Left cardiac atrium (tissue), 4 donors: ENCODE measurements around the gene SYTL2. TPM values are rescaled to one million over a fixed set of nuclear protein-coding genes. Genes with fewer than 3 reads are reported as not detected.
"Not testable (repeated sequence)": the region's sequence is repeated elsewhere in the genome, so short reads cannot be mapped to it uniquely, and the experiment has no call there.

Experiments used
- ATAC-seq, 2 donors: fragments of 200-7000 bp; cut with Tn5 transposase; one replicate each; pipeline ENCODE4 v1.9.1; 2020; ENCODE audit warnings: mild to moderate bottlenecking in 2 of 2, moderate library complexity in 2 of 2
- DNase-seq: peaks from one replicate; pipeline ENCODE4 v3.0.0-alpha.2; 2020
- intact Hi-C, 2 donors: fragments of 100-400 bp; cut with DNase I; formaldehyde crosslinking; loops; one replicate each; pipeline versions ENCODE4 v1.14.1 to v1.15.1; 2022 to 2023
- total RNA-seq, 2 donors: library from RNA; stranded (reverse); fragmentation: NEBNext Ultra II Directional; extraction: Animal tissue kit (Norgen Biotek cat#: 25700); gene quantifications; one replicate each; pipeline ENCODE4 v1.2.1, GENCODE V29; 2021
- donor health status: DM: no; HTN: yes; CAD: no.
- donor health status: DM: no; HTN: yes; CAD: no; lungs with severe emphysema.
- donor health status: DM: yes; HTN: yes; CAD: no.
- donor health status: Dilated cardiomyopathy.

The SYTL2 gene
- total RNA-seq, 2 donors from 2014 or later = 7.2 to 12.4 TPM

GRCh38 chr11:85673393-85673792, 137.5 kb downstream of the SYTL2 start:
- DNase-seq (no peak), ATAC-seq (no peak)
- intact Hi-C loops = no loop called here

GRCh38 chr11:85672105-85672902, 138.6 kb downstream of the SYTL2 start:
- intact Hi-C loops = no loop called here
- ATAC-seq = no peak
- DNase-seq = no peak

DNA sequence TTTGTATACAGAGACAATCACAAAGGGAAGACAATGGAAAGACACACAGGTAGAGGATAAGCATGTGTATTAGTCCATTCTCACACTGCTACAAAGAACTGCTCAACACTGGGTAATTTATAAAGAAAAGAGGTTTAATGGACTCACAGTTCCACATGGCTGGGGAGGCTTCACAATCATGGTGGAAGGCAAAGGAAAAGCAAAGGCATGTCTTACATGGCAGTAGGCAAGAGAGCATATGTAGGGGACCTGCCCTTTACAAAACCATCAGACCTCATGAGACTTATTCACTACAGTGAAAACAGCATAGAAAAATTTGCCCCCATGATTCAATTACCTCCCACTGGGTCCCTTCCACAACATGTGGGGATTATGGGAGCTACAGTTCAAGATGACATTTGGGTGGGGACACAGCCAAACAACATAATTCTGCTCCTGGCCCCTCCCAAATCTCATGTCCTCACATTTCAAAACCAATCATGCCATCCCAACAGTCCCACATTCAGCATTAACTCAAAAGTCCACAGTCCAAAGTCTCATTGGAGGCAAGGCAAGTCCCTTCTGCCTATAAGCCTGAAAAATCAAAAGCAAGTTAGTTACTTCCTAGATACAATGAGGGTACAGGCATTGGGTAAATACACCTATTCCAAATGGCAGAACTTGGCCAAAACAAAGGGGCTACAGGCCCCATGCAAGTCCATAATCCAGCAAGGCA, 139.8 kb downstream of the SYTL2 start:
- ATAC-seq, intact Hi-C loops, DNase-seq: not testable (repeated sequence)

- intact Hi-C loops = no loop called here
- DNase-seq = no peak
- ATAC-seq = no peak
These were observed 142.8 kb downstream of the SYTL2 start for GRCh38 chr11:85668157-85668556.

DNA sequence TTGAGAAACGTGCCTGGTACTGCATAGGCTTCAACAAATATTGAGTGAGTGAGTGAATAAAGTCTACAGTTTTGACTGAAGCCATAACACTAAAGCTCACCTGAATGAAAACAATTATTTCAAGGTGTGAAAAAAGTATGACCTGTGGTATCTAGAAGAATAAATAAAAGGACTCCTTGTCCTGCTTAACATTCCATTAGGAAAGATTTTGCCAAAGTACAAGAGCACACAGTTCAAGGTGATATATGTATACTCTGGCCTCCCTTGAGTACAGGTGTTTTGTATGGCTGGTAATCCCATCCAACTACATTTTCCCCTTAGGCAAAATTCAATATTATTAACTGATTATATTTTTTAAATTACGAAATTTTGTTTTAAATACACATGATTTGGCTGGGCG, 144.3 kb downstream of the SYTL2 start:
- DNase-seq (no peak), ATAC-seq (no peak)
- intact Hi-C loops = no loop called here

DNA sequence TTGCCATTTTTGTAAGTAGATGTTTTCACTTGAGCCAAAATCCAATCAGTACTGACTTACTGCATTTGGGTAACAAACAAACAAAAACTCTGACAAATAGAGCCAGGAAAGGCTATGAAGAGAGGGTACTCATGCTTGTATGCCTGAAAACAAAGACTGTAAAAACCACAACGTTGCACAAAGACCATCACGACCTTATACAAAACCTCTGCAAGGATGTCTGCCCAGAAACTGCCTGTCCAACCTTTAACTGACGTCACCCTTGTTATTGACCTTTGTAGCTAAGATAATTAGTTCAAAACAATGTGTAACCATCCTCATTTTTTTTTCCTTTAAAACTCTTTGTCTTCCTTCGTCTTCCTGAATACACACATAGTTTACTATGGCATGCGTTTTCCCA, 145.2 kb downstream of the SYTL2 start:
- intact Hi-C loops = no loop called here
- DNase-seq = no peak
- ATAC-seq = no peak

DNA sequence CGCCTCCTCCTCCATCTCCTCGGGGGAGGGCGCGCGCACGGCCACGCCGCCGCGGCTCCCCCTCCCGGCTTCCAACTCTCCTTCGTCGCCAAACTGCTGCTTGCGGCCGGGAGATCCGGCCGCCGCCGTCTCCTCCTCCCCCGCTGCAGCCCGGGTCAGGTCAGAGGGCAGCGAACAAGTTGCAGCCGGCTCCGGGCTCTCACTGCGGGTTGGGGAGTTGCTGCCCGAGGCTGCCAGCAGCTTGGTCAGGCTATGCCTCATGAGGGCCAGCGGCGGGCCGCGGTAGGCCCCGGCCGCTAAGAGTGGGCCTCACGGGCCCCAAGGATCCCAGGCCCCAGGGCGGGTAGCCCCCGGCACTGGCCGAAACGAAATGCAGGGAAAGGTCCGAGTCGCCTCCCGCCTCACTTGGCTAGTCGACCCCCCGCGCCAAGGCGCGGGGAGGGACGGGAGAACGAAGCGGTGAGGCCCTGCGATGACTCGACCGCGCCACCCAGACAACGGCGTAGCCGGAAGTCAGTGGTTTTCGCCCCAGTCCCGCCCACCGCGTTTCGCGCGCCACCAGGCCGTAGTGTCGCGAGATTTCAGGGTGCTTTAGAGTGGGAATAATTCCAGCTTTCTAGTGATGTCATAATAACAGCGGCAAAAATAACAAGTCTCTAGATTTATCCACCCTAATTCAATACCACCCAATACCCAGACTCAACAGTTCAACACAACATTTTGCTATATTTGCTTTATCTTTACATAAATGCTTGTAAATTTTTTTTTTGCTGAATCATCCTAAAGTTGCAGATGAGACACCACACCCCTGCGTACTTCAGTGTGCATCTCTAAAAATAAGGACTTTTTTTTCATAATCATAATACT, 146.1 kb downstream of the SYTL2 start, which contains the start of gene CREBZF:
TSS of gene CREBZF (minus strand) at position 515 of the 867 bp plus-strand sequence. CDS start at position 261, 254 bp downstream.
- intact Hi-C loops = no loop called here
- ATAC-seq = peak; percentile 97
- peak; percentile 94 for DNase-seq

DNA sequence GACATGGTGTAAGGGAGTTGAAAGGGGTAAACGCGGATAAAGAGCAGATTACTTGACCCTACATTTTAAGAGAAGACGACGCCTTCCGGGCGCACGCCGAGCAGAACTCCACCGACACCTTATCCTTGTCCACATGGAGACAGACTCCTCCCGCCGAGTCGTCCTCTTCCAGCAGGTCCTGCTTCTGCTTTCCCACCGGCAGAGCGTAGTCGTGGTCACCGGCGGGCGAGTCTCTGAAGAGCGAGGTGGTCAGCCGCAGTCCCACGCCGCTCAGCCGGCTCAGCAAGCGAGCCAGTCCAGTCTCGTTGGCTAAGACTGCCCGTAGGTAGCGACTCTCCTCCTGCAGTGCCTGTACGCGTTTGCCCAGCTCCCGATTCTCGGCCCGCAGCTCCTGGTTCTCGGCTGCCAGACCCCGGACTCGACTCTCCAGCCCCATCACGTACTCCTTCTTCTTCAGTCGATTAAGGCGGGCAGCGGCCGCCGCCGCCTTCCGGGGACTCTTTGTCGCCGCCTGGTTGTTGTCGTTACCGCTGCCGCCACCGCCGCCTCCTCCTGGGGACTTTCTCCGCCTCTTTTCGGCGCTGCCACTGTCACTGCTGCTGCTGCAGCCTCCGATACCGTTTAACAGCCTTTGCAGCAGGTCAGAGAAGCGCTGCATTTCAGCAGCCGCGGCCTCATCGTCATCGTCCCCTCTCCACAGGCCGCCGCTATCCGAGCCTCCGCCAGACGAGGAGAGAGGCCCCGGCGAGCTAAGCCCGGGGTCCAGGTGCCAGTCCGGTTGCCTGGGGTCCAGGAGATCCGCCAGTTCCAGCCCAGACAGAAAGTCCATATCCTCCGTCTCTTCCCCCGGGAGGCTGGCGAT, 147.0 kb downstream of the SYTL2 start:
- ATAC-seq (peak; percentile 71 to 77), DNase-seq (peak; percentile 83)
- intact Hi-C loops = no loop called here

DNA sequence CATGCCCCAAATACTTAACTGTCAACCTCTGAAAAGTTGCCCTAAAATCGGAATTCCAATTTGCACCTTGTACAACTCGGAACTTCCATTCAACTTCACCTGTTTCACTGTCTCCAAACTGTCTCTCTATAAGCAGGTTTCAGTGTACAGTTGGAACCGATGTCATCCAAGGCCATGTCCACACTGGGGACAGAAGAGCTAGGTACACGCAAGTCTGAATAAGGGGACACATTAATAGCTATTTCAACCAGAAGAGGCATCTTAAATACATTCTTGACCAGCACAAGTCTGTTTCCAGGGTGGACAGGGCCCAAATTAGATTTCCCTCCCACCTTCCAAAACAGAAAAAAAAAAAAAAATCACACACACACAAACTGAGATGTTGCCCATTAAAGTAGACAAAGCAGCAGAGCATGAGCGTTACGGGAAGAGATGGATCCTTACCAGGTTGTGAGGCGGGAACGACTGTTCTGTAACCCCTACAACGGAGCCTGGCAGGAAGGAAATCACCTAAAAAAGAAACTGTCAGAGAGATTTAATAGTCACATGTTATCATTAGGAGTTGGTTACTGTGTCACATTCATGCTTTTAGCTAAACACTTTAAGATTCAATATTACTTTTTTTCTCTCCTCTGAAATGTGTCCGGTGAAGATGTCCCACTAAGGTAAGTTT, 147.7 kb downstream of the SYTL2 start:
- DNase-seq = no peak
- intact Hi-C loops = no loop called here
- no peak for ATAC-seq

DNA sequence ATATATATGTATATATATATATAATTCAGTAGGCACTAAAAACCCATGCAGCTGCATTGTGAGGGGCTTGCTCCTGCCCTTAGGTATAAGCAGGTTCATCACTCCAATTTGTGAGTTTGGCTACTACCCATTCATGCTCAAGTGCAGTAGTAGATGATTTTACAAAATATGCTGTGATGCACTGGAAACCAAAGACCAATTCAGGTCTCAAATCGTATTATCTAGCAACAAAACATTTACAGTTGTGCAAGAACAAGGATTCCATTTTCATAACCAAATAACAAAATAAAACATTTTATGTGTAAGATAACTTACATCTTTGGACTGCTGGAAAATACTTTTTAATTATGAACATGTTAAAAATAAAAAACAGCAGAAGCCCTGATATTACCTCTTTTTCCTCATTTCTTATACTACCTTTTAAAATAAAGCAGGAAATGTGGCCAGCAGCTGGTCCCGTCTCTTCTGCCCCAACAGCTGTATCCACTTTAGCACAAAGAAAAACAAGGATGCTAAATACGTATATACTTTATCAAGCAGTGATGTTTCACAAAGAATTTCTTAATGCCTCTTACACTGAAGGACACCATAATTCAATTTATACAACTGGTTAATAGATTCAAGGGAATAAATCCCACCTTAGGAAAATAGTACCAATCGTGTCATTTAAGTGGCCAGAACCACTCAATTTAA, 148.8 kb downstream of the SYTL2 start:
- intact Hi-C loops = no loop called here
- DNase-seq = no peak
- ATAC-seq = no peak

GRCh38 chr11:85658180-85658579, 152.8 kb downstream of the SYTL2 start:
- intact Hi-C loops = no loop called here
- ATAC-seq = no peak
- DNase-seq = no peak

- no peak for ATAC-seq
- intact Hi-C loops = no loop called here
- no peak for DNase-seq
These were observed 154.2 kb downstream of the SYTL2 start for GRCh38 chr11:85656777-85657176.

DNA sequence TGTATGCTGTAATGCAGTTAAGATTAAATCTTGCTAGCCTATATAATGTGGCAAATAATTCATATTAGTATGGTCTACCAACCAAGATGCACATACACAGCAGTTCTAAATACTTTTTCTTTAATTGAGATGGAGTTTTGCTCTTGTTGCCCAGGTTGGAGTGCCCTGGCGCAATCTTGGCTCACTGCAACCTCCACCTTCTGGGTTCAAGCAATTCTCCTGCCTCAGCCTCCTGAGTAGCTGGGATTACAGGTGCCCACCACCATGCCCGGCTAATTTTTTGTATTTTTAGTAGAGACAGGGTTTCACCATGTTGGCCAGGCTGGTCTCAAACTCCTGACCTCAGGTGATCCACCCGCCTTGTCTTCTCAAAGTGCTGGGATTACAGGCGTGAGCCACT, 156.6 kb downstream of the SYTL2 start:
- intact Hi-C loops, ATAC-seq, DNase-seq: not testable (repeated sequence)

- intact Hi-C loops = no loop called here
- no peak for ATAC-seq
These were observed 158.0 kb downstream of the SYTL2 start for GRCh38 chr11:85652786-85653447.

DNA sequence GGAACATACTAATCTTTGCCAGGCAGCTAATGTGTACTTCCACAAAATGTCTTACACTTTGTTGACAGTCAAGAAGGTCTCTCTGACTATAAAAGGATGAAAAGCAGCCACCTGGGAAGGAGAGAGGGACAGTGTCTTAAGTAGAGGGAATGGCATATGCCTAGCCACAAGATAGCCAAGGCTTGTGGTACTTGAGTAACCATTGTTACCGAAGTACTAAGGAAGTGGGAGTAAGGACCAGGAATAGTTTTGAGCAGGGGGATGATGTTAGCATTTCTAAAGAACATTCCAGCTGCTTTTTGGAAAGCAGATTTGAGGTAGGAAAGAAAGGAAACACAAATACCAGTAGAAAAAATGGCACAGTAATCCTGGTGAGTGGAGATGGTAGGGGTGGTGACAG, 159.8 kb downstream of the SYTL2 start:
- ATAC-seq (no peak), DNase-seq (no peak)
- intact Hi-C loops = no loop called here

More at GRCh38 chr11:85652786-85653447, 158.0 kb downstream of the SYTL2 start:
- DNase-seq = no peak

- intact Hi-C loops = no loop called here
- peak; percentile 93 for DNase-seq
- peak; percentile 99 for ATAC-seq
These were observed 163.2 kb downstream of the SYTL2 start, which contains the start of gene TMEM126A for GRCh38 chr11:85647604-85648299. Gene TMEM126A (plus strand): TSS chr11:85647967. CDS start chr11:85650256, 2,289 bp downstream.
